NCI-H1694 (cell line): ENCODE measurements around the gene TIMMDC1.

ENCODE experiments used
- DNase-seq: peaks from one replicate; lab custom pipeline; 2025; lab: John Stamatoyannopoulos, UW

The TIMMDC1 gene, protein sequence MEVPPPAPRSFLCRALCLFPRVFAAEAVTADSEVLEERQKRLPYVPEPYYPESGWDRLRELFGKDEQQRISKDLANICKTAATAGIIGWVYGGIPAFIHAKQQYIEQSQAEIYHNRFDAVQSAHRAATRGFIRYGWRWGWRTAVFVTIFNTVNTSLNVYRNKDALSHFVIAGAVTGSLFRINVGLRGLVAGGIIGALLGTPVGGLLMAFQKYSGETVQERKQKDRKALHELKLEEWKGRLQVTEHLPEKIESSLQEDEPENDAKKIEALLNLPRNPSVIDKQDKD

DNA sequence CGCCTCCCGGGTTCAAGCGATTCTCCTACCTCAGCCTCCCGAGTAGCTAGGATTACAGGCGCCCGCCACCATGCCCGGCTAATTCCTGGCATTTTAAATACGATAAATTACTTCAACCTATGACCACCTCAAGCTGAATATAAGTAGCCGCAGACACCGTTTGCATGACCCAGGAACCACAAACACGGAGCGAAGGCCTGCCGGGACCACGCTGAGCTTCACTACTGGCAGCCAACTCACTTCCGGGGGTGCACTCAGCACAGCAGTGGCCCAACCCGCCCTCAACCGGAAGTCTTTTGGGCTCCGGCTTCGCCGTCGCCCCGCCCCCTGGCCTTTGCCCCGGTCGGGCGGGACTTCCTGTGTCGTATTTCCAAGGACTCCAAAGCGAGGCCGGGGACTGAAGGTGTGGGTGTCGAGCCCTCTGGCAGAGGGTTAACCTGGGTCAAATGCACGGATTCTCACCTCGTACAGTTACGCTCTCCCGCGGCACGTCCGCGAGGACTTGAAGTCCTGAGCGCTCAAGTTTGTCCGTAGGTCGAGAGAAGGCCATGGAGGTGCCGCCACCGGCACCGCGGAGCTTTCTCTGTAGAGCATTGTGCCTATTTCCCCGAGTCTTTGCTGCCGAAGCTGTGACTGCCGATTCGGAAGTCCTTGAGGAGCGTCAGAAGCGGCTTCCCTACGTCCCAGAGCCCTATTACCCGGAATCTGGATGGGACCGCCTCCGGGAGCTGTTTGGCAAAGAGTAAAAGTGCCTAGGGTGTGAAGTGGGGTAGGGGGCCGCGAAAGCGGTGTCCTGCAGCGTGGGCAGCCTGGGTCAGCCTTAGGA is at the start of gene TIMMDC1:
TIMMDC1 (plus strand) TSS at position 362 of the 826 bp plus-strand sequence; CDS start at position 549, 187 bp downstream.
- peak; percentile 89 for DNase-seq

- DNase-seq: no peak
These were observed 44.5 kb upstream of the TIMMDC1 start for GRCh38 chr3:119453822-119454221.

- DNase-seq: no peak
These were observed 41.9 kb upstream of the TIMMDC1 start for GRCh38 chr3:119456469-119456868.

DNA sequence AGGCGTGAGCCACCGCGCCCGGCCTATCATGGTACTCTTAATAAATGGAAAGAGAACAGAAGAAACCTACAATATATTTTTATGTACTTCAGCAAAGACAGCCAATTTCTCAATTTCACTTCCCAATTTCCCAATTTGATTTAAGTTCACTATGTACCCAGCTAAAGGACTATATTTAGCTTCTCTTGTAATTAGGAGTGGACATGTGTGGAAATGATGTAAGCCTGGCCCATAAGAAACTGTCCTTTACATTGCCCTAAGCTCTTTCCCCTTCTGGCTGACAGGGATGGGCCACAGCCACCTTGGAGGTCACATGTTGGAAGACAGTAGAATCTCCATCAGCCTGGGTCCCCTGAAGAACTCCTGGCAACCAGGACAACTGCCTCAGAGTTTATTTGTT is 41.1 kb upstream of the TIMMDC1 start:
- no peak for DNase-seq

DNA sequence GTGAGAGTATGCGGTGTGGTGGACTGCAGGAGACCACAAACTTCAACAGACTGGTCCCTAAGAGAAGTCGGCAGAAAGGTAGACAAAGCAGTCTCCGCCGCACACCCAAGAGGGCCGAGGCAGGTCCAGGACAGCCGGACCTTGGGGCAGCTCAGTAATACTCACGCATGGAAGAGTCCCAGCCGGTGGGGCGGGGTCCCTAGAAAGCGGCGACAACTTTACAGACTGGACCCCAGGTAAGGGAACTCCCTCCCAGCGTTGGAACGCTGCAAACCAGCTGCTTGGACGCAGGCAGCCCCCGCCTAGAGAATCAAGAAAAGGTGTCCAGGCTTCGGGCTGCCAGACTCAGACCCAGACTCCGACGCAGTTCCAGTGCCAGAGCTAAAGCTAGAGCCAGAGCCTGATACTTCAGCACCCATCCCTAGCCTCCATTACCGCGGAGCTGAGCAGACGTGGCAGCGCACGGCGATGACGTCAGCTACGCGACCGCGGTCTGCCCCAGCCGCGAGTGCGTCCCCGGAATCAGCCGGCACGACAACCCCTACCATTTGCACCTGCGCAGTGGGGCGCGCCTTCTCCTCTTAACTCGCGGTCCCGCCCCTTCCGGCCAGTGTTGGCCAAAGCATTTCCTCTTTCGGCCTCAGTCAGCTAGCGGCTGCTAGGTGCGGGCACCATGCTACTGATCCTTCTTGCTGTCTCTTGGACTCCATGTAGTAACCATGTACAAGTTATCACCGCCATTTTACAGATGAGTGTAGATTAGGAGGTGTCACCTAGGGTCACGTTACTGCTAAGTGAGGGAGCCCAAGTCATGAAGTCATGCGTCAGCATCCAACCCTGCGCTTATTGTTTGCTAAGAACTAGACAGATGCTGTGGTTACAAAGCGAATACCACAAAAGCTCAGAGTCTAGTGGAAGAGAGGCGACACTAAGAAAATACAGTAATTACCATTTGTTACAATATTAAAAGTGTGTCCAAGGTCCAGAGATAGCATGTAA is 34.9 kb upstream of the TIMMDC1 start, which contains the start of gene TMEM39A:
TMEM39A (minus strand) TSS at position 445 of the 999 bp plus-strand sequence. CDS start 1,541 bp downstream, outside the sequence.
- DNase-seq: peak; percentile 93

DNA sequence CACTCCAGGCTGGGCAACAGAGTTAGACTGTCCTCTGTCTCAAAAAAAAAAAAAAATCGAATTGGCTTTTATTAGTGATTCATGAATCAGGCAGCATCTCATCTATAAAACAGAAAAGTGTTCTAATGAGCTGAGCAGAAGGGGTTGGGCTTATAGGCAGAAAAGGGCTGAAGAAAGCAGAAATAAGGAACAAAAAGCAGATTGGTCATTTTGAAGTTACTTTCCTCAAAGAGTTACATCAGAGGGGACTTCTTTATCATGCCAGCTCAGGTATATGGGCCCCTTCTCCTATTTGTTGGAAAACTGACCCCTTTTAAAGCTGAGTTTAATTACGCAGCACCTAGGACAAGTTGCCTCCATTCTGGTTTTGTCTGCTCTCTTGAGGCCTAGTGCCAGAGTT is 30.3 kb upstream of the TIMMDC1 start:
- DNase-seq: no peak

DNA sequence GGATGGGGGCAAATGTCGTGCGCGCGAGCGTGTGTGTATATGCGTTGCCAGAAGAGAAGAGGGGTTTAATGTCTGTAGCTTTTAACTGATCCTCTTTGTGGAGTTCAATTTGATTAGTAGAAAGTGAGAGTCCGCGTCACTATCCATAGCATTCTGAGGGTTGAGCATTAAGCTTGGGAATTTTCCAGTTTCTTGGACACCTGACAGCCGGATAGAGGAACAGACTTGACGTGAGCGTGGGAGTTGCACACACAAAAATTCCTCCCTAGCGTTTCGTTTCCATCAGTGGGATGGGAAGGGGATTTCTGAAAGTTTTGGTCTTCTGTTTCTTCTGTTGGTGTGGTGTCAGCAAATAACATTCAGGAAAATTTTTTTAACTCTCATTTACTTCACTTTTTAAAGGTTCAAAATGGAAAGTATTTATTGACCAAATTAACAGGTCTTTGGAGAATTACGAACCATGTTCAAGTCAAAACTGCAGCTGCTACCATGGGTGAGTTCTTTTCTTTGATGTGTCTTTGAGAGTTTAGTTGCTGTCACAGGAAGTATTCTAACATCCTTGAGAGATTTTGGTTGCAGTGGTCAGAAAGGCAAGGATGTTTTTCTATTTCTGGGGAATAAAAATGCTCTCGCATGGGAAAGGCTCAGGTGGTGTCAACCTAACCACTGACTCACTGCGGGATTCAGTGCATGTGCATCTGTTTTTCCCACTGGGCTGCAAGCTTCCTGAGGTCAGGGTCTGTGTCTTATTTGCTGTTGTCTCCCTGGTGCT is 28.7 kb upstream of the TIMMDC1 start:
- DNase-seq: peak; percentile 5

DNA sequence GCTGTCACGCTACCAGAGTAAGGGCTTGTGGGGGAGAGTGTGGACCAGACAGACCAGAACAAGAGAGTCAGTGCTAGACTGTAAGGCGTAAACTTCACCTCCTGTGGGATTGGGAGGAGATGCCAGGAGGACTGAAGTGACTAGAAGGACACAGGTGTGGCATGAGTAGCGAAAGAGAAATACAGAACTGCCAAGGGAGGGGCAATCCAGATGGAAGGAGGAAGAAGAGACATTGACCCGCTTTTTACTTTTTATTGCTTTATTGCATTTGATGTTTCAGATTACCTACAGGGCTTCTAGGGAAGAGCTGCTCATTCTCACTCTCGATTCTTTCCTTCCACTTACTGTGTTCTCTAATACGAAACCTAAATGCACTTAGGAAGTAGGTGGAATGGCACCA is 27.5 kb upstream of the TIMMDC1 start:
- no peak for DNase-seq

- DNase-seq: no peak
These were observed 17.3 kb upstream of the TIMMDC1 start for GRCh38 chr3:119481079-119481478.

GRCh38 chr3:119483101-119483500 is 15.2 kb upstream of the TIMMDC1 start:
- no peak for DNase-seq

- no peak for DNase-seq
These were observed 12.8 kb upstream of the TIMMDC1 start for GRCh38 chr3:119485563-119485962.

DNA sequence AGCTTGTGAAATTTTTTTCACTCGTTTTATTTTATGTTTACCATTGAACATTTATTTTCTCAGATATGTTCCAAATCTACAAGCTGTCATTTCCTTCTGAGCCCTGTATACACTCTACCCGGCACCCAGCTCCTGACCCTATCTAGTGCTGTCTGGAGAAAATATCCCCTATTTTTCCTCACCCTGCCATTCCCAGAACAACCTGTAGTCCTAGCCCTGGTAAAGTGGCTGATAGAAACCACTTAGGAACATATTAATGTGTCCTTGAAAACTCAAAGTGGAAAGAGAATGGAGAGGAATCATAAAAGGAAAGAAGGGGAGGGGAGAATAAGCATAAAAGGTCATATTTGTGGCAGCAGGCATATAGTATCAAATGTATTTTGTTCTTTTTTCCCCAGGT is 8.2 kb upstream of the TIMMDC1 start:
- no peak for DNase-seq

GRCh38 chr3:119492128-119492527 is 6.2 kb upstream of the TIMMDC1 start:
- DNase-seq: no peak

- no peak for DNase-seq
These were observed 5.5 kb upstream of the TIMMDC1 start for GRCh38 chr3:119492810-119493209.

GRCh38 chr3:119494597-119494996 is 3.8 kb upstream of the TIMMDC1 start:
- no peak for DNase-seq

- peak; percentile 1 for DNase-seq
These were observed 544 bp upstream of the TIMMDC1 start for GRCh38 chr3:119497820-119498185.

DNA sequence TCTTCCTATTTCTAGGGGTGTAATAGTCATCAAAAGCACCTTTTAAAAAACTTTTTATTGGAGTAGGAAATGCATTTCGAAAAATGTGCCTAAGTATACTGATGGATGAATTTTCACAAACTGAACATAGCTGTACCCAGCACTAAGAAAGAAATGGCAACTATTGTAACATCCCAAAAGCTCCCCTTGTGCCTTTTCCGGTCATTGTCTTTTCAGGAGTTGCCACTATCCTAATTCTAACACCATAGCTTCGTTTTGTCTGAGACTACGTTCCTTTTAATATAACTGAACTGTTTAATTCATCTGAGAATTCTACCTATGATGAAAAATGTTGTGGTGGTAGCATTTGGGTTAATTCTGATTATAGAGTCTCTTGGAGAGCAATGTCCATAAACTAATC is 1.9 kb downstream of the TIMMDC1 start:
- no peak for DNase-seq

DNA sequence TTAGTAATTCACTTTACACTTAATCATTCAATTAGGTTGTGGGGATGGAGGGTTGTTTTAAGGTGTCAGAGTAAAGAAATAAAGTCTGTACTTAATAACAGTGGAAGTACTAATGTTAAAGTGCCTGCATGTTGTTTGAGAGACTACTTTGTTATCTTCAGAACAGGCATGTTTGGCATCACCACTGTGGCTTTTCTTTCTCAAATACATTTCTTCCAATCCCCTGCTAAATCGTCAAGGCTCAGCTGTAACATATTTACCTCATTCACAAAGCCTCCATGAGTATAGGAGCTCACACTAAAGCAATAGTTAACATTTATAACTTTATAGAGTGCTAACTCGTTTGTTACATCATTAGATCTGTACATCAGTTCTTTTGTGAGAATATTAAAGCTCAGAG is 2.6 kb downstream of the TIMMDC1 start:
- DNase-seq: no peak

DNA sequence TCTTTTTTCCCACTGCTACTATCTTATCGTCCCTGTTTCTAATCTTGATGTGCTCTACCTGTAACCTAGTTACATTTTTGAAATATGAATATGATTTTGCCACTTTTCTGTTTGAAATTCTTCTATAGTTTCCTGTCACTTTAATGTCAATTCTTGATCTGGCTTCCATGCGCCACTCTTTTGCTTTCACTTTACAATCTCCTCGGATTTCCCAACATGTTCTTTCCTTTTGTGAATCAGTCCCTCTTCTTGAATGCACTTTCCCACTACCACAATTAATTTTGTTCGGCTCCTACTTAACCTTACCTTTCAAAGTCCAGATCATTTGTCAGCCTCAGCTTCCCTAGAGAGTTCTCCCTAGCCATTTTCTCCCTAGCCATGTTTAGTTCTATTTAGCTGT is 8.3 kb downstream of the TIMMDC1 start:
- no peak for DNase-seq

- no peak for DNase-seq
These were observed 9.1 kb downstream of the TIMMDC1 start for GRCh38 chr3:119507404-119507803.

DNA sequence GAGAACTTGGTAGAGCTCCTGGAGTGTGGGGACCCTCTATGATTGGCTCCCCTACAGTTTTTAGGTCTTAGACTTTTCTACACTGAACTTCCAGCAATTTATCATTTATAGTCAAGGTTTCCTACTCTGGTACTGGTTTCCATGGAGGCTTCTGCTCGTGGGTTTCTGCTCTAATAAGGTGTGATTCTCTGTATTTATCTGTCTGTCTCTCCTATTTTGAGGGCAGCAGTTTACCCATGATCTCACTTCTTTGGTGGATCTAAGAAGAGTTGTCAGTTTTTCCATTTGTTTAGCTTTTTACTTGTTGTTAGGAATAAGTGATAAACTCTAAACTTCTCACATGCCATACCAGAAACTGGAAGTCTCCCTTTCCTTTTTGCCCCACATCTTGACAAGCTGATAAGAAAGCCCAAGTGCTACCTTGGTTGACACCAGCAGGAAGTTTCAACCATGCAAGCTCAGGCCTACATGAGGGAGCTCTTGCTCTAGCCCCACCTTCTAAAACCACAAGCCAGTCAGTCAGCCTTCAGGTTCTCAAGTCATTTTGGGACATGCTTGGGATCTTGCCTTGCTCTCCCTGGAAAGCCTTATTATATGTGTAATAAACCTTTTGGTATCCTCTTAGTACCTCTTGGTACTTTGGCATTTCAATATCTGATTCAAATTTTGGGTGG is 10.0 kb downstream of the TIMMDC1 start:
- no peak for DNase-seq
